HEK293 (cell line): ENCODE measurements around the gene HMCN2.

Experiments
- CTCF ChIA-PET: fragments of 350-600 bp; formaldehyde crosslinking; extraction: SDS; loops from one replicate; lab custom pipeline; 2021; ENCODE audit warnings: antibody characterized with exemption; lab: Yijun Ruan, JAX
- POLR2A ChIA-PET: fragments of 300-600 bp; formaldehyde crosslinking; extraction: SDS; loops from one replicate; lab custom pipeline; 2020; ENCODE audit warnings: antibody characterized with exemption, inconsistent platforms; lab: Yijun Ruan, JAX
- H3K27ac ChIP-seq: fragments of 200-500 bp; sonication (Bioruptor generic); 2 replicates; pipeline ENCODE4 v1.5.1; 2014; ENCODE audit warnings: low read depth, low read length, control low read depth, inconsistent platforms; ENCODE audit errors: extremely low read depth
- H3K36me3 ChIP-seq, 2 experiments: fragments of 200-500 bp in 1 of 2; sonication (Bioruptor generic) in 1 of 2; 1 replicate in 1 of 2; 2 replicates in 1 of 2; pipeline ENCODE4 v1.5.1; 2014 to 2017; ENCODE audit warnings: inconsistent platforms in 2 of 2, low read length in 2 of 2; ENCODE audit not compliant: control insufficient read depth in 2 of 2, insufficient read depth in 1 of 2
- H3K4me1 ChIP-seq: fragments of 200-500 bp; sonication (Bioruptor generic); 2 replicates; pipeline ENCODE4 v1.5.1; 2014; ENCODE audit warnings: mild to moderate bottlenecking, low read length, inconsistent platforms; ENCODE audit not compliant: control insufficient read depth, insufficient read depth
- H3K4me3 ChIP-seq: 2 replicates; pipeline ENCODE4 v1.5.1; 2011; ENCODE audit warnings: low read depth, mild to moderate bottlenecking, control low read depth, low read length, moderate library complexity
- H3K9me3 ChIP-seq: fragments of 200-500 bp; sonication (Bioruptor generic); 2 replicates; pipeline ENCODE4 v1.5.1; 2014; ENCODE audit warnings: low read depth, low read length, inconsistent platforms; ENCODE audit not compliant: control insufficient read depth, insufficient read depth
- GLIS1 ChIP-seq: fragments of 450-650 bp; formaldehyde crosslinking; IDR thresholded peaks from 2 replicates; pipeline ENCODE4 v1.5.1; 2016; ENCODE audit warnings: missing biosample characterization, missing genetic modification characterization
- HOXC10 ChIP-seq: sonication (generic); formaldehyde crosslinking; IDR thresholded peaks from 2 replicates; pipeline ENCODE4 v1.8.1; 2023; ENCODE audit warnings: mild to moderate bottlenecking, missing genetic modification reagents
- SP7 ChIP-seq: fragments of 450-650 bp; formaldehyde crosslinking; IDR thresholded peaks from 2 replicates; pipeline ENCODE4 v1.5.1; 2016; ENCODE audit warnings: missing biosample characterization, missing genetic modification characterization
- ZBTB21 ChIP-seq: fragments of 450-650 bp; formaldehyde crosslinking; IDR thresholded peaks from 2 replicates; pipeline ENCODE4 v1.5.1; 2017; ENCODE audit warnings: missing biosample characterization, missing genetic modification characterization
- ZFHX2 ChIP-seq: fragments of 450-650 bp; formaldehyde crosslinking; conservative IDR thresholded peaks from 2 replicates; pipeline ENCODE4 v1.5.1; 2016; ENCODE audit warnings: missing biosample characterization, missing genetic modification characterization
- ZNF155 ChIP-seq: fragments of 450-650 bp; formaldehyde crosslinking; IDR thresholded peaks from 2 replicates; pipeline ENCODE4 v1.5.1; 2016; ENCODE audit warnings: missing biosample characterization, missing genetic modification characterization
- ZNF211 ChIP-seq: fragments of 450-650 bp; formaldehyde crosslinking; IDR thresholded peaks from 2 replicates; pipeline ENCODE4 v1.5.1; 2016; ENCODE audit warnings: low read depth, missing biosample characterization, missing genetic modification characterization
- ZNF239 ChIP-seq: fragments of 450-650 bp; formaldehyde crosslinking; IDR thresholded peaks from 2 replicates; pipeline ENCODE4 v1.5.1; 2016; ENCODE audit warnings: missing biosample characterization, missing genetic modification characterization
- ZNF394 ChIP-seq: fragments of 450-650 bp; formaldehyde crosslinking; IDR thresholded peaks from 2 replicates; pipeline ENCODE4 v1.5.1; 2016; ENCODE audit warnings: missing biosample characterization, missing genetic modification characterization, mild to moderate bottlenecking, moderate library complexity, borderline replicate concordance
- ZNF423 ChIP-seq: fragments of 450-650 bp; formaldehyde crosslinking; IDR thresholded peaks from 2 replicates; pipeline ENCODE4 v1.5.1; 2016; ENCODE audit warnings: missing biosample characterization, missing genetic modification characterization
- ZNF501 ChIP-seq: fragments of 450-650 bp; formaldehyde crosslinking; IDR thresholded peaks from 2 replicates; pipeline ENCODE4 v1.5.1; 2016; ENCODE audit warnings: missing biosample characterization, missing genetic modification characterization
- ZNF529 ChIP-seq: fragments of 450-650 bp; formaldehyde crosslinking; IDR thresholded peaks from 2 replicates; pipeline ENCODE4 v1.5.1; 2017; ENCODE audit warnings: missing genetic modification characterization, missing biosample characterization; ENCODE audit not compliant: insufficient replicate concordance
- ZNF558 ChIP-seq: fragments of 450-650 bp; formaldehyde crosslinking; IDR thresholded peaks from 2 replicates; pipeline ENCODE4 v1.5.1; 2016; ENCODE audit warnings: missing biosample characterization, missing genetic modification characterization
- ZNF658 ChIP-seq: fragments of 450-650 bp; formaldehyde crosslinking; IDR thresholded peaks from 2 replicates; pipeline ENCODE4; 2016; ENCODE audit warnings: missing biosample characterization, missing genetic modification characterization
- ZNF701 ChIP-seq: fragments of 450-650 bp; formaldehyde crosslinking; IDR thresholded peaks from 2 replicates; pipeline ENCODE4 v1.5.1; 2016; ENCODE audit warnings: missing biosample characterization, missing genetic modification characterization
- ZNF707 ChIP-seq: fragments of 450-650 bp; formaldehyde crosslinking; IDR thresholded peaks from 2 replicates; pipeline ENCODE4 v1.5.1; 2016; ENCODE audit warnings: missing biosample characterization, missing genetic modification characterization
- ZSCAN23 ChIP-seq: fragments of 450-650 bp; formaldehyde crosslinking; IDR thresholded peaks from 2 replicates; pipeline ENCODE4 v1.5.1; 2016; ENCODE audit warnings: missing biosample characterization, missing genetic modification characterization
- TF ChIP-seq, protein P1 (sequence below): fragments of 450-650 bp; formaldehyde crosslinking; IDR thresholded peaks from 2 replicates; pipeline ENCODE4 v1.5.1; 2017; ENCODE audit warnings: missing biosample characterization, missing genetic modification characterization
- TF ChIP-seq, protein P2 (sequence below): fragments of 450-650 bp; formaldehyde crosslinking; IDR thresholded peaks from 2 replicates; pipeline ENCODE4 v1.5.1; 2016; ENCODE audit warnings: missing biosample characterization, missing genetic modification characterization
- TF ChIP-seq, protein P3 (sequence below): fragments of 450-650 bp; formaldehyde crosslinking; IDR thresholded peaks from 2 replicates; pipeline ENCODE4 v1.5.1; 2017; ENCODE audit warnings: missing biosample characterization, missing genetic modification characterization
- TF ChIP-seq, protein P4 (sequence below): fragments of 450-650 bp; formaldehyde crosslinking; IDR thresholded peaks from 2 replicates; pipeline ENCODE4 v1.5.1; 2016; ENCODE audit warnings: missing biosample characterization, missing genetic modification characterization, low read depth
- TF ChIP-seq, protein P5 (sequence below): fragments of 450-650 bp; formaldehyde crosslinking; IDR thresholded peaks from 2 replicates; pipeline ENCODE4 v1.5.1; 2016; ENCODE audit warnings: missing biosample characterization, missing genetic modification characterization

The HMCN2 gene

DNA sequence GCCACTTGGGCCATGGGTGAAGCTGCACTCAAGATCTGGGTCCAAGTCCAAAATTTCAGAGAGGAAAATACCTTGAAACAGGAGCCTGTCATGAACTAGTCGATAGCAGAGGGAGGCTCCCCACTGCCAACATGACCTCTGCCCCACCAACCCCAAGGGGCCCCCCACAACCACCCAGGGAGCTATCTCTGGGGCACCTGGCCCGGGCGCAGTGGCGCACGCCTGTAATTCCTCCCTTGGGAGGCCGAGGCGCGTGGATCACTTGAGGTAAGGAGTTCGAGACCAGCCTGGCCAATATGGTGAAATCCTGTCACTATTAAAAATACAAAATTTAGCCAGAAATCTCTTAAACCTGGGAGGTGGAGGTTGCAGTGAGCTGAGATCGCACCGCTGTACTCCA, 20.1 kb upstream of the HMCN2 start:
- H3K4me1 ChIP-seq, result 0 out of 2 replicates have a peak, but pooled peaks cover 3% of the 10 kb centered on the region
- ChIA-PET POLR2A (interaction anchor here (0.7 kb wide), 1 partner anchor 16 kb away, joined by 9 read pairs; no protein-coding TSS in a partner anchor), CTCF (interaction anchor here (0.6 to 7.3 kb wide), 6 partner anchors 8 to 462 kb away, joined by 3 to 62 read pairs (median 4); no protein-coding TSS in a partner anchor)
- H3K36me3 ChIP-seq, result no peaks in the 10 kb centered on the region
- no peak overlapping the region for H3K27ac ChIP-seq
- TF ChIP-seq ZNF155 (tag by site-specific recombination), result no peak
- no peak for TF ChIP-seq ZNF211 (tag by site-specific recombination)
- TF ChIP-seq, protein P1, sequence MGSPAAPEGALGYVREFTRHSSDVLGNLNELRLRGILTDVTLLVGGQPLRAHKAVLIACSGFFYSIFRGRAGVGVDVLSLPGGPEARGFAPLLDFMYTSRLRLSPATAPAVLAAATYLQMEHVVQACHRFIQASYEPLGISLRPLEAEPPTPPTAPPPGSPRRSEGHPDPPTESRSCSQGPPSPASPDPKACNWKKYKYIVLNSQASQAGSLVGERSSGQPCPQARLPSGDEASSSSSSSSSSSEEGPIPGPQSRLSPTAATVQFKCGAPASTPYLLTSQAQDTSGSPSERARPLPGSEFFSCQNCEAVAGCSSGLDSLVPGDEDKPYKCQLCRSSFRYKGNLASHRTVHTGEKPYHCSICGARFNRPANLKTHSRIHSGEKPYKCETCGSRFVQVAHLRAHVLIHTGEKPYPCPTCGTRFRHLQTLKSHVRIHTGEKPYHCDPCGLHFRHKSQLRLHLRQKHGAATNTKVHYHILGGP (tag by site-specific recombination), result no peak
- no peak for TF ChIP-seq ZNF707 (tag by site-specific recombination)
- TF ChIP-seq GLIS1, result no peak
- no peak for TF ChIP-seq ZNF658 (tag by site-specific recombination)
- TF ChIP-seq, protein P2, sequence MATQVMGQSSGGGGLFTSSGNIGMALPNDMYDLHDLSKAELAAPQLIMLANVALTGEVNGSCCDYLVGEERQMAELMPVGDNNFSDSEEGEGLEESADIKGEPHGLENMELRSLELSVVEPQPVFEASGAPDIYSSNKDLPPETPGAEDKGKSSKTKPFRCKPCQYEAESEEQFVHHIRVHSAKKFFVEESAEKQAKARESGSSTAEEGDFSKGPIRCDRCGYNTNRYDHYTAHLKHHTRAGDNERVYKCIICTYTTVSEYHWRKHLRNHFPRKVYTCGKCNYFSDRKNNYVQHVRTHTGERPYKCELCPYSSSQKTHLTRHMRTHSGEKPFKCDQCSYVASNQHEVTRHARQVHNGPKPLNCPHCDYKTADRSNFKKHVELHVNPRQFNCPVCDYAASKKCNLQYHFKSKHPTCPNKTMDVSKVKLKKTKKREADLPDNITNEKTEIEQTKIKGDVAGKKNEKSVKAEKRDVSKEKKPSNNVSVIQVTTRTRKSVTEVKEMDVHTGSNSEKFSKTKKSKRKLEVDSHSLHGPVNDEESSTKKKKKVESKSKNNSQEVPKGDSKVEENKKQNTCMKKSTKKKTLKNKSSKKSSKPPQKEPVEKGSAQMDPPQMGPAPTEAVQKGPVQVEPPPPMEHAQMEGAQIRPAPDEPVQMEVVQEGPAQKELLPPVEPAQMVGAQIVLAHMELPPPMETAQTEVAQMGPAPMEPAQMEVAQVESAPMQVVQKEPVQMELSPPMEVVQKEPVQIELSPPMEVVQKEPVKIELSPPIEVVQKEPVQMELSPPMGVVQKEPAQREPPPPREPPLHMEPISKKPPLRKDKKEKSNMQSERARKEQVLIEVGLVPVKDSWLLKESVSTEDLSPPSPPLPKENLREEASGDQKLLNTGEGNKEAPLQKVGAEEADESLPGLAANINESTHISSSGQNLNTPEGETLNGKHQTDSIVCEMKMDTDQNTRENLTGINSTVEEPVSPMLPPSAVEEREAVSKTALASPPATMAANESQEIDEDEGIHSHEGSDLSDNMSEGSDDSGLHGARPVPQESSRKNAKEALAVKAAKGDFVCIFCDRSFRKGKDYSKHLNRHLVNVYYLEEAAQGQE (tag by site-specific recombination), result no peak
- no peak for TF ChIP-seq ZNF423
- TF ChIP-seq HOXC10 (CRISPR knock-in tag), result no peak
- no peak for TF ChIP-seq ZSCAN23
- TF ChIP-seq, protein P3, sequence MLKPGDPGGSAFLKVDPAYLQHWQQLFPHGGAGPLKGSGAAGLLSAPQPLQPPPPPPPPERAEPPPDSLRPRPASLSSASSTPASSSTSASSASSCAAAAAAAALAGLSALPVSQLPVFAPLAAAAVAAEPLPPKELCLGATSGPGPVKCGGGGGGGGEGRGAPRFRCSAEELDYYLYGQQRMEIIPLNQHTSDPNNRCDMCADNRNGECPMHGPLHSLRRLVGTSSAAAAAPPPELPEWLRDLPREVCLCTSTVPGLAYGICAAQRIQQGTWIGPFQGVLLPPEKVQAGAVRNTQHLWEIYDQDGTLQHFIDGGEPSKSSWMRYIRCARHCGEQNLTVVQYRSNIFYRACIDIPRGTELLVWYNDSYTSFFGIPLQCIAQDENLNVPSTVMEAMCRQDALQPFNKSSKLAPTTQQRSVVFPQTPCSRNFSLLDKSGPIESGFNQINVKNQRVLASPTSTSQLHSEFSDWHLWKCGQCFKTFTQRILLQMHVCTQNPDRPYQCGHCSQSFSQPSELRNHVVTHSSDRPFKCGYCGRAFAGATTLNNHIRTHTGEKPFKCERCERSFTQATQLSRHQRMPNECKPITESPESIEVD (tag by site-specific recombination), result no peak
- TF ChIP-seq, protein P4, sequence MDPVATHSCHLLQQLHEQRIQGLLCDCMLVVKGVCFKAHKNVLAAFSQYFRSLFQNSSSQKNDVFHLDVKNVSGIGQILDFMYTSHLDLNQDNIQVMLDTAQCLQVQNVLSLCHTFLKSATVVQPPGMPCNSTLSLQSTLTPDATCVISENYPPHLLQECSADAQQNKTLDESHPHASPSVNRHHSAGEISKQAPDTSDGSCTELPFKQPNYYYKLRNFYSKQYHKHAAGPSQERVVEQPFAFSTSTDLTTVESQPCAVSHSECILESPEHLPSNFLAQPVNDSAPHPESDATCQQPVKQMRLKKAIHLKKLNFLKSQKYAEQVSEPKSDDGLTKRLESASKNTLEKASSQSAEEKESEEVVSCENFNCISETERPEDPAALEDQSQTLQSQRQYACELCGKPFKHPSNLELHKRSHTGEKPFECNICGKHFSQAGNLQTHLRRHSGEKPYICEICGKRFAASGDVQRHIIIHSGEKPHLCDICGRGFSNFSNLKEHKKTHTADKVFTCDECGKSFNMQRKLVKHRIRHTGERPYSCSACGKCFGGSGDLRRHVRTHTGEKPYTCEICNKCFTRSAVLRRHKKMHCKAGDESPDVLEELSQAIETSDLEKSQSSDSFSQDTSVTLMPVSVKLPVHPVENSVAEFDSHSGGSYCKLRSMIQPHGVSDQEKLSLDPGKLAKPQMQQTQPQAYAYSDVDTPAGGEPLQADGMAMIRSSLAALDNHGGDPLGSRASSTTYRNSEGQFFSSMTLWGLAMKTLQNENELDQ (tag by site-specific recombination), result no peak
- no peaks in the 10 kb centered on the region for H3K9me3 ChIP-seq
- no peak overlapping the region for H3K4me3 ChIP-seq

DNA sequence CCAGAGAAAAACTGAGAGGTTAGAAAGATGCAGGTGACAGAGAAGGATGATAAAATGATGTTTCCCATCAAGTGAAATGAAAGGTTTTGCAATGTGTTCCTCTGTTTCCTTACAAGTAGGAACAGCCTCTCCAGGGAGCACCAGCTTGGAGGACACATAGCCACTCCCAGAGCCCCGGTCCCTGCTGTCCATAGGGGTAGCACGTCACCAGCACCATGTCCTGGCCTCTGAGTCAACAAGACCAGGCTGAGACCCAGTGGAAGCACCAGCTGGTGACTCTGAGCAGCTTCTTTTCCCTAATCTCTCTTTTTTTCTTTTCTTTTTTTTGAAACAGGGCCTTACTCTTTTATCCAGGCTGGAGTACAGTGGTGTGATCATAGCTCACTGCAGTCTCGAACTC, 19.4 kb upstream of the HMCN2 start:
- H3K36me3 ChIP-seq, result no peaks in the 10 kb centered on the region
- no peak overlapping the region for H3K4me3 ChIP-seq
- CTCF ChIA-PET, result interaction anchor here (0.6 to 2.8 kb wide), 6 partner anchors 10 to 462 kb away, joined by 3 to 11 read pairs (median 4); no protein-coding TSS in a partner anchor
- H3K9me3 ChIP-seq, result no peaks in the 10 kb centered on the region
- H3K27ac ChIP-seq, result no peak overlapping the region
- POLR2A ChIA-PET, result interaction anchor here (0.6 to 0.7 kb wide), 2 partner anchors 16 to 149 kb away, joined by 5 to 9 read pairs; no protein-coding TSS in a partner anchor
- 0 out of 2 replicates have a peak, but pooled peaks cover 3% of the 10 kb centered on the region for H3K4me1 ChIP-seq
- TF ChIP-seq ZFHX2 (tag by site-specific recombination) (no peak), ZNF211 (tag by site-specific recombination) (no peak), ZNF239 (tag by site-specific recombination) (no peak), ZNF394 (tag by site-specific recombination) (no peak), ZNF558 (tag by site-specific recombination) (no peak), ZNF501 (tag by site-specific recombination) (no peak), ZNF701 (tag by site-specific recombination) (no peak), SP7 (no peak), ZNF529 (tag by site-specific recombination) (no peak), ZBTB21 (tag by site-specific recombination) (no peak)
- TF ChIP-seq, protein P5, sequence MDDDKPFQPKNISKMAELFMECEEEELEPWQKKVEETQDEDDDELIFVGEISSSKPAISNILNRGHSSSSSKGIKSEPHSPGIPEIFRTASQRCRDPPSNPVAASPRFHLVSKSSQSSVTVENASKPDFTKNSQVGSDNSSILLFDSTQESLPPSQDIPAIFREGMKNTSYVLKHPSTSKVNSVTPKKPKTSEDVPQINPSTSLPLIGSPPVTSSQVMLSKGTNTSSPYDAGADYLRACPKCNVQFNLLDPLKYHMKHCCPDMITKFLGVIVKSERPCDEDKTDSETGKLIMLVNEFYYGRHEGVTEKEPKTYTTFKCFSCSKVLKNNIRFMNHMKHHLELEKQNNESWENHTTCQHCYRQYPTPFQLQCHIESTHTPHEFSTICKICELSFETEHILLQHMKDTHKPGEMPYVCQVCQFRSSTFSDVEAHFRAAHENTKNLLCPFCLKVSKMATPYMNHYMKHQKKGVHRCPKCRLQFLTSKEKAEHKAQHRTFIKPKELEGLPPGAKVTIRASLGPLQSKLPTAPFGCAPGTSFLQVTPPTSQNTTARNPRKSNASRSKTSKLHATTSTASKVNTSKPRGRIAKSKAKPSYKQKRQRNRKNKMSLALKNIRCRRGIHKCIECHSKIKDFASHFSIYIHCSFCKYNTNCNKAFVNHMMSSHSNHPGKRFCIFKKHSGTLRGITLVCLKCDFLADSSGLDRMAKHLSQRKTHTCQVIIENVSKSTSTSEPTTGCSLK, result no peak
